Skeletal muscle satellite cell (primary cell): ENCODE results near the gene AQP2. TPM values are rescaled to one million over a fixed set of nuclear protein-coding genes. Genes with fewer than 3 reads are reported as not detected.

Source experiments
- H3K27me3 ChIP-seq: 2 replicates; pipeline ENCODE4 v1.7.0; 2013; ENCODE audit warnings: low read length; ENCODE audit not compliant: control insufficient read depth, insufficient read depth
- H3K36me3 ChIP-seq: 2 replicates; pipeline ENCODE4 v1.7.0; 2013; ENCODE audit warnings: mild to moderate bottlenecking, control low read depth, low read length; ENCODE audit not compliant: insufficient read depth
- H3K4me1 ChIP-seq: 2 replicates; pipeline ENCODE4 v1.7.0; 2013; ENCODE audit warnings: low read length; ENCODE audit not compliant: control insufficient read depth, insufficient read depth
- H3K4me2 ChIP-seq: 2 replicates; pipeline ENCODE4 v1.7.0; 2013; ENCODE audit warnings: mild to moderate bottlenecking, low read length
- H3K4me3 ChIP-seq: 2 replicates; pipeline ENCODE4 v1.7.0; 2013; ENCODE audit warnings: low read length
- H3K9ac ChIP-seq: 2 replicates; pipeline ENCODE4 v1.7.0; 2013; ENCODE audit warnings: mild to moderate bottlenecking, low read depth, low read length, moderate library complexity
- H3K9me3 ChIP-seq: replicated peaks from 2 replicates; pipeline ENCODE4 v1.7.0; 2013; ENCODE audit warnings: mild to moderate bottlenecking, control low read depth, low read length
- total RNA-seq: library from RNA; depleted of rRNA; stranded (reverse); fragments of >200 nt; gene quantifications from 2 replicates; pipeline ENCODE4 v1.2.3, GENCODE V29; 2012; rRNA removed

The AQP2 gene, protein sequence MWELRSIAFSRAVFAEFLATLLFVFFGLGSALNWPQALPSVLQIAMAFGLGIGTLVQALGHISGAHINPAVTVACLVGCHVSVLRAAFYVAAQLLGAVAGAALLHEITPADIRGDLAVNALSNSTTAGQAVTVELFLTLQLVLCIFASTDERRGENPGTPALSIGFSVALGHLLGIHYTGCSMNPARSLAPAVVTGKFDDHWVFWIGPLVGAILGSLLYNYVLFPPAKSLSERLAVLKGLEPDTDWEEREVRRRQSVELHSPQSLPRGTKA
- total RNA-seq = not detected in 2 replicates

DNA sequence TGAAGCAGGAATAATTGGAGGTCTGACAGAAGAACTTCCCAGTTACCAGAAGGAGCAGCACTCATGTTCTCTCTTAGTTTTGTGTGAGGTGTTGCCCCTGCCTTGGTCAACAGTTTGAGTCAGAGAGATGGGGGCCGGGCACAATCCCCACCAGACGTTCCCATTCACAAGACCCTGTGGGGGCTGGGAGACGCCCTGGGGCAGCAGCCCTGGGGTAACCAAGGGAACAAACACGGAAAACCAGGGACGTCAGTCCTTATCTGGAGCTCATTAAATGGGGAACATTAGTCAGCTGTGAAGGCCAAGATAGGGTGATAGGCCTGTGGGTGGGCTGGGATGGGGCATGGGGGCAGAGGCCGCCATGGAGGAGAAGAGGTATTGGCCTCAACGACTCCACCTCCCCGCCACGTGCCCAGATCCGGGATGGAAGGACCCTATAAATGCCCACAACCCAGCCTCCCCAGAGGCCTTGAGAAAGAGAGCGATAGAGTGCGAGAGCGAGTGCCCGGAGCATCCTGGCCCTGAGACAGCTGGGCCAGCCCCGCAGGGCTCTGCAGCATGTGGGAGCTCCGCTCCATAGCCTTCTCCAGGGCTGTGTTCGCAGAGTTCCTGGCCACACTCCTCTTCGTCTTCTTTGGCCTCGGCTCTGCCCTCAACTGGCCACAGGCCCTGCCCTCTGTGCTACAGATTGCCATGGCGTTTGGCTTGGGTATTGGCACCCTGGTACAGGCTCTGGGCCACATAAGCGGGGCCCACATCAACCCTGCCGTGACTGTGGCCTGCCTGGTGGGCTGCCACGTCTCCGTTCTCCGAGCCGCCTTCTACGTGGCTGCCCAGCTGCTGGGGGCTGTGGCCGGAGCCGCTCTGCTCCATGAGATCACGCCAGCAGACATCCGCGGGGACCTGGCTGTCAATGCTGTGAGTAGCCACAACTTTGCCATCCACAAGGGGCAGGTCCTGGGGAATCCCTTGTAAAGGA, at the start of gene AQP2:
AQP2 (plus strand) TSS at position 465 of the 979 bp plus-strand sequence; CDS start at position 559, 94 bp downstream.
- H3K27me3 ChIP-seq = peaks cover 48% of the 10 kb centered on the region

DNA sequence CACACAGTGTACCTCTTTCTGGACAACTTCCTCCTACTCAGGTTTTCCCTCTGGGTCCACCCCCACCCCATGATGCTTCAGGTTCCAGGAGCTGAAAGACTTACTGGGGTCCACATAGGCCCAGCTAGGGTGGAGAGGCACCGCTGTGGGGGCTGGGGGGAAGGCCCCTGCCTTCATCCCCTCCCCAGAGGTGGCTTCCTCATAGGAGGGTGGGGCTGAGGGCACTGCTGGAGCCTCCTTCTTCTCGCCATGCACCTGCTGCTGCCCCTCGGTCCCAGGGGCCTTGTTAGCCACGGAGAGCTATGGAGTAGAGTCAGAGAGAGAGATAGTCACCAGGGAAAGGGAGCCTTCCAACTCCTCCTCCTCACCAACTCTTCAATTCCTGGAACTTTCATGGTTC, 49.5 kb upstream of the AQP2 start:
- peaks cover 42% of the 10 kb centered on the region for H3K27me3 ChIP-seq
- H3K9me3 ChIP-seq = no peaks in the 10 kb centered on the region
- no peak overlapping the region for H3K4me3 ChIP-seq
- no peak overlapping the region for H3K4me2 ChIP-seq
- H3K4me1 ChIP-seq = peaks cover 7% of the 10 kb centered on the region
- no peaks in the 10 kb centered on the region for H3K36me3 ChIP-seq
- H3K9ac ChIP-seq = no peak overlapping the region

More for the DNA sequence above, at the start of gene AQP2:
- H3K36me3 ChIP-seq = no peaks in the 10 kb centered on the region
- H3K4me1 ChIP-seq = peaks cover 6% of the 10 kb centered on the region
- no peaks in the 10 kb centered on the region for H3K9me3 ChIP-seq
- no peak within 1 kb of the TSS for H3K4me2 ChIP-seq
- H3K9ac ChIP-seq = no peak within 1 kb of the TSS
- no peak within 1 kb of the TSS for H3K4me3 ChIP-seq

DNA sequence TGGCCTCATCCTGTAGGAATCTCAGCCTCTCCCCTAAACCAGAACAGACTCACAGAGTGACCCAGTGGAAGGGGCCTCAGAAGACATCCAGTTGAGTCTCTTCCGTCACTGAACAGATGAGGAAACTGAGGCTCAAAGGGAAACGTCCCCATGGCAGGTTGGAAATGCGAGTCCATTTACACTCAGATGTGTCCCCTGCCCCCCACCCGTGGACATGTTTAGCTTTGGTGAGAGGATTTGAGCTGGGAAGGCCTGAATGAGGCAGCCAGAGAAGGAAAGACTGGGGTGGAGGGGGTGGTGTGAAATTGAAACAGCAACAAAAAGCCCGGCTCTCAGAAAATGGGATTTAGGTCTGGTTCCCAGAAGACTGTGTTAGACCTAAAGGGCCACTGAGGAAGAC, 48.6 kb upstream of the AQP2 start:
- peaks cover 7% of the 10 kb centered on the region for H3K4me1 ChIP-seq
- H3K9ac ChIP-seq = no peak overlapping the region
- no peak overlapping the region for H3K4me2 ChIP-seq
- no peaks in the 10 kb centered on the region for H3K36me3 ChIP-seq
- H3K27me3 ChIP-seq = peaks cover 38% of the 10 kb centered on the region
- H3K4me3 ChIP-seq = no peak overlapping the region
- H3K9me3 ChIP-seq = no peaks in the 10 kb centered on the region

- H3K27me3 ChIP-seq = peaks cover 31% of the 10 kb centered on the region
- H3K4me1 ChIP-seq = peaks cover 7% of the 10 kb centered on the region
- peak overlapping the region; percentile 75 for H3K4me2 ChIP-seq
- H3K36me3 ChIP-seq = no peaks in the 10 kb centered on the region
- no peak overlapping the region for H3K9ac ChIP-seq
- H3K9me3 ChIP-seq = no peaks in the 10 kb centered on the region
- H3K4me3 ChIP-seq = no peak overlapping the region
Measured at GRCh38 chr12:49902399-49903350, 47.9 kb upstream of the AQP2 start.

DNA sequence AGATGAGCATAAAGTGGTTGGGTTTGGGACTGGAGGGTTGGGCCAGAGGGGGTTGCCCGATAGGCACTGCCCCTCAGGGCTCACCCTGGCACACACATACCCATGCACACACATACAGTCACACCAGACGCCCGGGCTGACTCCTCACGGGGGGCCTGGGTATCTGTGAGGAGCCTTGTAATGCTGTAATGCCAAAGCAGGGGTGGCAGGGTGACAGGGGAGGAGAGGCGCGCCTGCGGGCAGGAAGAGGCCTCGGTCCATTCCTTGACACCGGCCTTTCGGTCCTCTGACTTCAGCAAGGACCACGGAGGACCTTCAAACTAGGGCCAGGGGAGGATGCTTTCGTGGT, 47.2 kb upstream of the AQP2 start:
- no peak overlapping the region for H3K9ac ChIP-seq
- H3K27me3 ChIP-seq = peaks cover 25% of the 10 kb centered on the region
- peak overlapping the region; percentile 75 for H3K4me2 ChIP-seq
- H3K36me3 ChIP-seq = no peaks in the 10 kb centered on the region
- no peaks in the 10 kb centered on the region for H3K9me3 ChIP-seq
- H3K4me3 ChIP-seq = peak overlapping the region; percentile 58
- peaks cover 7% of the 10 kb centered on the region for H3K4me1 ChIP-seq

GRCh38 chr12:49903700-49904423, 46.7 kb upstream of the AQP2 start, which contains the start of gene FAIM2:
Gene FAIM2, minus strand, starts transcription at chr12:49903900. Its CDS starts 108 bp downstream, at chr12:49903792.
- Histone ChIP-seq H3K9ac (peak within 1 kb of the TSS; percentile 38), H3K4me2 (peak within 1 kb of the TSS; percentile 79), H3K4me1 (peaks cover 7% of the 10 kb centered on the region), H3K27me3 (peaks cover 21% of the 10 kb centered on the region), H3K4me3 (peak within 1 kb of the TSS; percentile 58), H3K36me3 (no peaks in the 10 kb centered on the region), H3K9me3 (no peaks in the 10 kb centered on the region)

DNA sequence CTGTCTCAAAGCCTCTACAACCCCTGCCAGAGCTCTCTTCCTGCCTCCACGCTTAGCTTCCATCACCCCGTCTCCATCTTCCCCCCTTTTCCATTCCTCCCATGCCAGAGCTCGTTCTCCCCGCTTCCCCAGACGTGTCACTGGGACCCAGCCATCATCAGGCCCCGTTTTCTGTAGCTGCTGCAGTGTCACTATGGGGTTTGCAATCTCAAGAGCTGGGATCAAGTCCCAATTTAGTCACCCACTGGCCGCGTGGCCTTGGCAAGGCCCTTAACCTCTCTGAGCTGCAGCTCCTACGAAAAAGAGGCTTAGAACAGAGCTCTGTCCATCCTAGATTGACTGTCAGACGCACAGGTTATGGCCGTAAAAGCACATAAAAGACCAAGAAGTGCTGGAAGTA, 45.9 kb upstream of the AQP2 start:
- Histone ChIP-seq H3K4me3 (no peak overlapping the region), H3K4me1 (peaks cover 9% of the 10 kb centered on the region), H3K27me3 (peaks cover 14% of the 10 kb centered on the region), H3K9ac (peak overlapping the region; percentile 38), H3K36me3 (no peaks in the 10 kb centered on the region), H3K9me3 (no peaks in the 10 kb centered on the region), H3K4me2 (peak overlapping the region; percentile 79)

DNA sequence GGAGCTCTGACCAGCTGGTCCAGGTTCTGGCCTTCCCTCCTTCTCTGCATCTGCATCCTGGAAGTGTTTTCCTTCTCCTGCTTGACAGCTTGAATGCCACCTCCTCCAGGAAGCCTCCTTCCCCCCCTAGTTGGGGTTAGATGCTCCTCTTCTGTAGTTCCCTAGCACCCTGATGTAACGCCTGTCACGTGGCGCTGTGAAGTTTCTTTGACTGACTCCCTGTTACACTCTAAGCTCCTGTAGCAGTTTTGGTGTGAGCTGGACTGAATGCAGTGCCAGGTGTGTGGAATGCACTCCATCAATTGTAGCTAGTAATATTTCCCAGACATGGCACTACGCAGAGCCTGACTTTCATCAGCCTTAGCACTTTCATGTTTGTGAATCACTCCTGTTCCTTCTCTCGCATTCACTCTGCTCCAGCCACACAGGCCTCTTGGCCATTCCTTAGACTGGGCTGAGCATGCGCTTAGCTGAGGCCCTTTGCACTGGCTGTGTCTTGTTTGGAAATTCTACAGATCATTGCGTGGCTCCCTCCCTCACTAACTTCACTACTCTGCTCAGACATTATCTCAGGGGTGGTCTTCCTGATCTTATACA, 44.7 kb upstream of the AQP2 start:
- peaks cover 15% of the 10 kb centered on the region for H3K4me1 ChIP-seq
- no peak overlapping the region for H3K9ac ChIP-seq
- no peak overlapping the region for H3K4me3 ChIP-seq
- H3K9me3 ChIP-seq = no peaks in the 10 kb centered on the region
- peaks cover 2% of the 10 kb centered on the region for H3K27me3 ChIP-seq
- no peak overlapping the region for H3K4me2 ChIP-seq
- H3K36me3 ChIP-seq = no peaks in the 10 kb centered on the region

GRCh38 chr12:49907352-49907751, 43.2 kb upstream of the AQP2 start:
- peaks cover 5% of the 10 kb centered on the region for H3K27me3 ChIP-seq
- H3K9ac ChIP-seq = no peak overlapping the region
- H3K4me2 ChIP-seq = no peak overlapping the region
- H3K4me3 ChIP-seq = no peak overlapping the region
- H3K4me1 ChIP-seq = peaks cover 15% of the 10 kb centered on the region
- H3K9me3 ChIP-seq = no peaks in the 10 kb centered on the region
- no peaks in the 10 kb centered on the region for H3K36me3 ChIP-seq

- H3K9ac ChIP-seq = no peak overlapping the region
- H3K4me2 ChIP-seq = no peak overlapping the region
- H3K4me3 ChIP-seq = no peak overlapping the region
- no peaks in the 10 kb centered on the region for H3K9me3 ChIP-seq
- H3K4me1 ChIP-seq = peaks cover 11% of the 10 kb centered on the region
- peaks cover 19% of the 10 kb centered on the region for H3K27me3 ChIP-seq
- no peaks in the 10 kb centered on the region for H3K36me3 ChIP-seq
Measured at GRCh38 chr12:49909356-49909755, 41.2 kb upstream of the AQP2 start.
